ENCODE results near the gene HSF4.

HSF4 gene

DNA sequence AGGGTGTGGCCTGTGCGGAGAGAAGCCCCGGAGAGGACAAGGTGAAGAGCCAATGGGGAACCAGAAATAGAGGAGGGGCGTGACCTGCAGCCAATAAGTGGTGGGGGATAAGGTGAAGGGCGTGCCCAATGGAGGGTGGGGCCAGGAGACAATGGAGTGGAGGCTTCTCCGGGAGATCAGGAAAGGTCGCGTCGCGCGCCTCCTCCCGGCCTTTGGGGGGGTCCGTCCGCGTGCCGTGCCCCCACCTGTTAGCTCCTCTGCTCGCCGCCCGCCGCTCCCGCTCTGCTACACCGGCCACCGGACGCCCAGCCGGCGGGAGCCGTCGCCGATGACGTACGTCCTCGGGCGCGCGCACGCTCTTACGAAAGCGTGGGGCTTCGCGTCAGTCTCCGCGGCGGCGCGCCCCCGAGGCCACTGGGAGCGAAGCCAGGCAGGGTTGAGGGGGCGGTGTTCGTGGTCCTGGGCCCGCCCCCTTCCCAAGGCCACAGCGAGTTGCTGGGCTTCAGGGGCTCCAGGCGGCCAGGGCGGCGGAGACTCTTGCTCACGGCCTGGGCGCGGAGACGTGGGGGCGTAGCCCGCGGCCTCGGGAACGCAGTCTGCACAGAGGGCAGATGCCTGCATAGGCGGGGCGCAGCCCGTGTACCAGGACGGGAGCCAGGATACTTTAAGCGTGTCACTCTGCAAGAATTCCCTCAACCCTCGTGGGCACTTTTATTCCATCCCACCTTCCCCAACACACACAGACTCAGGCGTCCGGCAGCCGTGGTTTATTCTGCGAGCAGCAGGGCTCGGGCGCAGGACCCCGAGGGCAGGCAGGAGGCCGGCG lies 19.3 kb downstream of the HSF4 start, which contains the start of gene MATCAP1:
MATCAP1 (minus strand) TSS at position 337 of the 826 bp plus-strand sequence. CDS start 3,353 bp downstream, outside the sequence.
- H3K4me3 ChIP-seq (ENCODE audit: low read depth, low read length) = peak within 1 kb of the TSS; percentile 54
- no peaks in the 10 kb centered on the region for H3K27me3 ChIP-seq (ENCODE audit: insufficient read depth, low read depth, severe bottlenecking)
- peak; percentile 98 for DNase-seq
- no peaks in the 10 kb centered on the region for H3K9me3 ChIP-seq (ENCODE audit: severe bottlenecking)
- peaks cover 19% of the 10 kb centered on the region for H3K36me3 ChIP-seq
- TF ChIP-seq, protein P1, sequence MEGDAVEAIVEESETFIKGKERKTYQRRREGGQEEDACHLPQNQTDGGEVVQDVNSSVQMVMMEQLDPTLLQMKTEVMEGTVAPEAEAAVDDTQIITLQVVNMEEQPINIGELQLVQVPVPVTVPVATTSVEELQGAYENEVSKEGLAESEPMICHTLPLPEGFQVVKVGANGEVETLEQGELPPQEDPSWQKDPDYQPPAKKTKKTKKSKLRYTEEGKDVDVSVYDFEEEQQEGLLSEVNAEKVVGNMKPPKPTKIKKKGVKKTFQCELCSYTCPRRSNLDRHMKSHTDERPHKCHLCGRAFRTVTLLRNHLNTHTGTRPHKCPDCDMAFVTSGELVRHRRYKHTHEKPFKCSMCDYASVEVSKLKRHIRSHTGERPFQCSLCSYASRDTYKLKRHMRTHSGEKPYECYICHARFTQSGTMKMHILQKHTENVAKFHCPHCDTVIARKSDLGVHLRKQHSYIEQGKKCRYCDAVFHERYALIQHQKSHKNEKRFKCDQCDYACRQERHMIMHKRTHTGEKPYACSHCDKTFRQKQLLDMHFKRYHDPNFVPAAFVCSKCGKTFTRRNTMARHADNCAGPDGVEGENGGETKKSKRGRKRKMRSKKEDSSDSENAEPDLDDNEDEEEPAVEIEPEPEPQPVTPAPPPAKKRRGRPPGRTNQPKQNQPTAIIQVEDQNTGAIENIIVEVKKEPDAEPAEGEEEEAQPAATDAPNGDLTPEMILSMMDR (IDR thresholded peaks at IDR 0.05; ENCODE audit: low read depth, low read length) = no peak
- peak within 1 kb of the TSS; percentile 98 for H3K27ac ChIP-seq

DNA sequence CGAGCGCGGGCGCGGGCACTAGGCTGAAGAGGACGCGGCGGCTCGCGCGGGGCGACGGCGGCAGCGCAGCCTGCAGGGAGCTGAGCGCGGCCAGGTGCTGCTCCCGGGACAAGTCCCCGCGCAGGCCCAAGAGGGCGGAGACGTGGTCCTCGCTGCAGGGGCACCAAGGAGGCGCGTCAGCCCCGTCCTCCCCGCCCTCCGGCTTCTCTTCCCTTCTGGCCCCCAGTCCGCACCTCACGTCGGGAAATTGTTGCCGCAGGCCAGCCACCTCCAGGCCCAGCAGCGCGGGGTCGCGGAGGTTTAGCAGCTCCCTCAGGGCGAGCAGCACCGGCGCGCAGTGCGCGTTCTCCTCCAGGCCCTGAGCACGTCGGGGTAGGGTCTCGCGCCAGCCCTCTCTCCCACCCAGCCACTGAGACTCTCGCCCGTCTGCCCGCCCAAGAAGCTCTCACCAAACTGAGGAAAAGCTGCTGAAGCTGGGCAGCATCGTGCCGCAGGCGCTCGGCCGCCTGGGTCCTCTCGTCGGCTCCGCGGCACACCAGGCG lies 20.0 kb downstream of the HSF4 start:
- no peaks in the 10 kb centered on the region for H3K27me3 ChIP-seq (ENCODE audit: insufficient read depth, low read depth, severe bottlenecking)
- H3K27ac ChIP-seq = peak overlapping the region; percentile 98
- peak; percentile 52 for DNase-seq
- TF ChIP-seq, protein P1 (IDR thresholded peaks at IDR 0.05; ENCODE audit: low read depth, low read length) = no peak
- no peaks in the 10 kb centered on the region for H3K9me3 ChIP-seq (ENCODE audit: severe bottlenecking)
- H3K36me3 ChIP-seq = peaks cover 17% of the 10 kb centered on the region
- H3K4me3 ChIP-seq (ENCODE audit: low read depth, low read length) = peak overlapping the region; percentile 54

DNA sequence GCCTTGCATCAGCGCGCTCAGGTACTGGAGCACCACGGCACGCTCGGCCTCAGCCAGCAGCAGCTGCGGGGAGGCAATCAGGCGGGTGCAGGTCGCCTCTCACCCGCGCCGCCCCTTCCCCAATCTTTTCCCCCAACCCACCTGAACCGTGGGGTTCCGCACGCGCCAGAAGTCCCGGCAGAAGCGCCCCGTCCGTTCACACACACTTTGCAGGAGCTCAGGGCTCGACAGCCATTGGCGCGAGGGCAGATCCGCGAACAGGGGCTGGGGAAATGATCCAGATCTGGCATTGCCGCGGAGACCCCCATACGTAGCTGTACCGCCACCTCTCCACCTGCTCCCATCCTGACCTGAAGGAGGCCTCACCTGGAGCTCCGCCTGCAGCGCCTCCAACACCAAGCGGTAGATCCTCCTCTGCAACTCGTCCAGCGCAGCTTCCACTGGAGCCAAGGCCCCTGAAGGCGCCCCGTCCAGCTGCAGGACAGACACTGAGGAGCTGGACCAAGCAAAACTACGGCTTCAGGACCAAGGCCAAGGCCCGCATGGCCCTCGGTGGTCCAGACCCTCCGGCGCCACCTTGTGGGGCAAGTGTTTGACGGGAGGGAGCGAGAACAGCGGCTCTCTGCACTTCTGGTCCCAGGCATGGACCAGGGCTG lies 20.6 kb downstream of the HSF4 start:
- Histone ChIP-seq H3K4me3 (ENCODE audit: low read depth, low read length) (peak overlapping the region; percentile 54; the same call in 1 of the 2 replicates), H3K9me3 (ENCODE audit: severe bottlenecking) (no peaks in the 10 kb centered on the region), H3K27ac (peak overlapping the region; percentile 98), H3K27me3 (ENCODE audit: insufficient read depth, low read depth, severe bottlenecking) (no peaks in the 10 kb centered on the region), H3K36me3 (peaks cover 11% of the 10 kb centered on the region)
- TF ChIP-seq, protein P1 (IDR thresholded peaks at IDR 0.05; ENCODE audit: low read depth, low read length) = peak; percentile 83
- peak; percentile 87 for DNase-seq

DNA sequence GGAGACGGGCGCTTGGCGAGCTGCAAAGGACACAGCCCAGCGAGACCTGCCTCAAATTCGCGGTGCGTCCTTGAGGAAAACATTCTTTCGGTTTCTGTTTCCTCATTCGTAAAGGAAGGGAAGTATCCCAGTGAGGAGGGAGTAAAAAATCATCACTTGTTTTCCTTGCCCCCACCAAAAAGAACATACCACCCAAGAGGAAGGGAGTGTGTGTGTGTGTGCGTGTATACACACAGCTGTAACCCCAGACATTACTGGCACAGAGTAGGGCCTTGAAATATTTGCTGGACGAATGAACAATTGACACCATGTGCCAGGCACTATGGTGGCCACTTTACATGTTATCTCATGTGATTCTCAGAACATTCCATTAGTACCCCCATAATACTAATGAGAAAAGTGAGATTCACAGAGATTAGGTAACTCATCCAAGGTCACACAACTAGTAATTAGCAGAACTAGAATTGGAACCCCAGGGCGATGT lies 21.1 kb downstream of the HSF4 start:
- no peak for DNase-seq
- H3K27ac ChIP-seq = no peak overlapping the region
- H3K4me3 ChIP-seq (ENCODE audit: low read depth, low read length) = no peak overlapping the region

DNA sequence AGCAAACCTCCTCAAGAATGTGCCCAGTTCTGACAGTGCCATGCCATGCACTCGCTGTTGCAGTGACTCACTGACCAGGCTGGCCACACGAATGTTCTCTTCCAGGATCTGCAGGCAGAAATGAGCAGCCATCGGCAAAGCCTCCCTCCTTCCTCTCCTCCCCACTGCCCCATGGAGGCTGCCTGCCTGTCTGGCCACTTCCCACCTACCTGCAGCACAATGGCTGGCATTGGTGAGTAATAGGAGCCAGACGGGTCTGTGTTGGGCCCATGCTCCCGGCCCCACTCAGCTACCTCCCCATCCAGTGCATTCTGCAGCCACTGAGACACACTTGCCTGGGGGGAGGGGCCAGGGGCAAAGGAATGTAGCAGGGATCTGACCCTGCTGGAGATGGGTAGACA lies 22.0 kb downstream of the HSF4 start:
- TF ChIP-seq, protein P1 (IDR thresholded peaks at IDR 0.05; ENCODE audit: low read depth, low read length) = no peak

More for the DNA sequence above, 21.1 kb downstream of the HSF4 start:
- no peaks in the 10 kb centered on the region for H3K9me3 ChIP-seq (ENCODE audit: severe bottlenecking)
- TF ChIP-seq, protein P1 (IDR thresholded peaks at IDR 0.05; ENCODE audit: low read depth, low read length) = no peak
- H3K27me3 ChIP-seq (ENCODE audit: insufficient read depth, low read depth, severe bottlenecking) = no peaks in the 10 kb centered on the region
- peaks cover 6% of the 10 kb centered on the region for H3K36me3 ChIP-seq

More for the DNA sequence above, 22.0 kb downstream of the HSF4 start:
- Histone ChIP-seq H3K27ac (no peak overlapping the region), H3K36me3 (peaks cover 6% of the 10 kb centered on the region), H3K27me3 (ENCODE audit: insufficient read depth, low read depth, severe bottlenecking) (no peaks in the 10 kb centered on the region), H3K9me3 (ENCODE audit: severe bottlenecking) (no peaks in the 10 kb centered on the region), H3K4me3 (ENCODE audit: low read depth, low read length) (no peak overlapping the region)
- no peak for DNase-seq

All from WERI-Rb-1 (cell line).